NCI-H460 (cell line): Measurements from ENCODE around the gene PSMB2. TPM values are rescaled to one million over a fixed set of nuclear protein-coding genes. Genes with fewer than 3 reads are reported as not detected.

ENCODE experiments used
- DNase-seq: peaks from one replicate; pipeline ENCODE4 v3.0.0-alpha.2; 2016; ENCODE audit warnings: low read depth; ENCODE audit errors: extremely low read depth
- total RNA-seq: library from RNA; depleted of rRNA; stranded (reverse); fragments of >200 nt; shearing (Covaris generic); gene quantifications from 2 replicates; pipeline ENCODE4 v1.2.3, GENCODE V29; 2014

PSMB2 gene
- total RNA-seq, 1 experiment from 2014 or later: 55.7 TPM

DNA sequence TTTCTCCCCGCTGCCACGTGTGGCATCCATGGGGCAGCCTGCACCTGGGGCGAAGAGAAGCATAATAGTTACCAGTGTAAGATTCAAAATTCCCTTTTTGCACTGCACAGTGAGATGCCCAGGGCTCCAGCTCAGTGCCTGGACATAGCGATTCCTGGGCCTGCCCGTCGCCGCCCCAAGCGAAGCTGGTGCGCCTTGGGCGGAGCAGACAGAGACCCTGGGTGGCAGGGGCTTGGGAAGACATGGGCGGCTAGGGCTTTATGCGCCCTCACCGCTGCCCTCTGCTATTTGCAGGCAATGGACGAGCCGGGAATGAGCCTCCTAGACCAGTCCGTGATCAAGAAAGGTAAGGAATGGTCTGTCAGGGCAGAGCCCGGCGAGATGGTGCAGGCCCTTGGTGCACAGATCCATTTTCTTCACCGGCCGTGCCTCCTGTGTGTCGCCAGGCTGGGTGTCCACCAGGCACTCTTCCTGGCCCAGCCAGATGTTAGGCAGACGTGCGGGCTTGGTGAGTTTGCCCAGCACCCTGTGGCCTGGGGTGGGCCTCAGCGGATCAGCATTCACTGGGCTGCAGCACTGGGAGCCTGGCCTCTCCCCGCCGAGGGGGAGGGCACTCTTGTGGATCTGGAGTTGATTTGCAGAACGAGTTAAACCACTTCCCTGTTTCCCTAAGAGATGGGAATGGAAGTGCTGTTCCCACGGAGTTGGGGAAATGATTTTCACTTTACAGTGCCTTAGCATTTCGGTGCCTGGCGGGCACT lies 66.5 kb downstream of the PSMB2 start:
- no peak for DNase-seq

DNA sequence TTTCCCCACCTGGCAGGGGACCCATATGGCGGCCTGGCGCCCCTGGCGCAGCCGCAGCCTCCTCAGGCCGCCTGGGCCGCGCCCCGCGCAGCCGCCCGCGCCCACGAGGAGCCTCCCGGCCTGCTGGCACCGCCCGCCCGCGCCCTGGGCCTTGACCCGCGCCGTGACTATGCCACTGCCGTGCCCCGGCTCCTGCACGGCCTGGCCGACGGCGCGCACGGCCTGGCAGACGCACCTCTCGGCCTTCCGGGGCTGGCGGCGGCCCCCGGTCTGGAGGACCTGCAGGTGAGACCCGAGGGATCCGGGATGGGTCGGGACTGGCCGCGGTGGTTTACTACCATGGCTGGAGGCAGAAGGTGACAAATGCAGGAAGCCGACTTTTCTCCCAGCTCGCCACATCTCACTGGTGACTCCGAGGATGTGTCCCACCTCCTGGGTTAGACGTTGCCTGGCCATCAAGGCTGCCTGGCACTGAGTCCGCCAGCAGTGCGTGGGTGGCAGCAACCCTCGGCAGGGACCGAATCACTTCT lies 67.1 kb downstream of the PSMB2 start:
- no peak for DNase-seq

DNA sequence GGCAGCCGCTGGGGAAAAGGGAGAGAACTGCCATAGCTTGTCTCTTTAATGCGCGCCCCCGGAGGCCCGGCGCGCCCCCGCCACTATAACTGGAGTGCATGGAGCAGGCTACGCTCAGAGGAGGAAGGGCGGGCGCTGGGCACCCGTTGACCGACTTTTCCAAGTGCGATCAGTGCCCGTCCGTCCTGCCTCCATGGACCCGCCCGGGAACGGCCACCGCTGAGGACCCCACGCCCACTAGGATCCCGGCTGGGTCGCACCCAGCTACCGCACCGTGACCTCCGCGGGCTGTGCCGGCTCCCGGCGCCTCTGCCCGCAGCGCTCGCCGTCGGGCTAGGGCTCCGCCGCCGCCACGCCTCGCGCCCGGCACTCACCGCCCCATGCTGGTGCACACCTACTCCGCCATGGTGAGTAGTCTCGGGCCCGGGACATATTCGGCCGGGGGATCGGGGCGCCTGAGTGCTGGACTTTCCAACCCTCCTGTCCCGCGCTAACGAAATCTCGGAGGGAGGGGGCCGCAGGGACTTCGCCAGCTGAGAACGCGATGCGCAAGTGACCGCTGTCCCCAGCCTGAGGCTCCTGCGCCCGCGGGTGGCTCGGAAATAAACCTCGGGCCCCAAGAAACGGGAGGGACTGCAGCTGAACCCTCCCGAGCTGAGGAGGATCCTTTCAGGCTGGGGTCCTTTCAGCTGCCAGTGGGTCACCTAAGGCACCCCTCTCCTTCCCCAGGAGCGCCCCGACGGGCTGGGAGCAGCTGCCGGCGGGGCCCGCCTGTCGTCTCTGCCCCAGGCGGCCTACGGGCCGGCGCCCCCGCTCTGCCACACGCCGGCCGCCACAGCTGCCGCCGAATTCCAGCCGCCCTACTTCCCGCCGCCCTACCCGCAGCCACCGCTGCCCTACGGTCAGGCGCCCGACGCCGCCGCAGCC lies 67.9 kb downstream of the PSMB2 start, which contains the start of gene TFAP2E:
TSS of gene TFAP2E (plus strand) at position 117 of the 927 bp plus-strand sequence. CDS start at position 381, 264 bp downstream.
- peak; percentile 36 for DNase-seq

DNA sequence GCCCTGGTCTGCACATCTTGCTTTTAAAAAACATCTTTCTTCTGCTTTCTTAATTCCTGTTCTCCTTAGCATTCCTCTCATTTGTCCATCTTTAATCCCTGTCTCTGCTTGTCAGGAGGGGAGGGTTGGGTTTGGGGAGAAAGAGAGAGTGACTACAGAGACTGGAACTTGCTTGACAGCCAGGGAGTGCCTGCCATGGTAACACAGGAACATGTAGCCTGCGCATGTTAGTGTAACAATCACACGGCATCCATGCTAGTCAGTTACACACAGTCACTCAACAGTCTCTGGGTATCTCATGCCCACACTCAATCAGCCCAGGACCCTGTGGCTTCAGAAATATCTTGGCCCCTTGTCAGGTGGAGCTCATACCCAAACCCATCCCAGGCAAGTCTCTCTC lies 69.0 kb downstream of the PSMB2 start:
- DNase-seq: no peak

DNA sequence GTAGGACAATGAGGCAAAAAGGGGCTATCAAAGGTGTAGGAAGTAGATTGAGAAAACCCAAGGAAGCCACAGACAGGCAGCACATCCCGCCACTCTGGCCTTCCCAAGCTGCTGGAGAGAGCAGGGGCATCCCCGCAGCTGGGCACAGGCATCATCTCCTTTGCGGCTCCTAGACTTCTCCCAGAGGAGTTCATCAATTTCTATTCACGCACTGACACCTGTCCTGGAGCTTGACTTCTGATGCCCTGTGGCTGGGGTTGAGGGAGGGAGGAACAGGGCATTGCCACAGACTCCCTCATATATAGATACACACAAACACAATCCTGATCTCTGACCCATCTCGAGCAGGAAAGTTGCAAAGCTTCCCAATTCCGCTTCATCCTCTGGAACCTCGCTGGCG lies 70.1 kb downstream of the PSMB2 start:
- no peak for DNase-seq

DNA sequence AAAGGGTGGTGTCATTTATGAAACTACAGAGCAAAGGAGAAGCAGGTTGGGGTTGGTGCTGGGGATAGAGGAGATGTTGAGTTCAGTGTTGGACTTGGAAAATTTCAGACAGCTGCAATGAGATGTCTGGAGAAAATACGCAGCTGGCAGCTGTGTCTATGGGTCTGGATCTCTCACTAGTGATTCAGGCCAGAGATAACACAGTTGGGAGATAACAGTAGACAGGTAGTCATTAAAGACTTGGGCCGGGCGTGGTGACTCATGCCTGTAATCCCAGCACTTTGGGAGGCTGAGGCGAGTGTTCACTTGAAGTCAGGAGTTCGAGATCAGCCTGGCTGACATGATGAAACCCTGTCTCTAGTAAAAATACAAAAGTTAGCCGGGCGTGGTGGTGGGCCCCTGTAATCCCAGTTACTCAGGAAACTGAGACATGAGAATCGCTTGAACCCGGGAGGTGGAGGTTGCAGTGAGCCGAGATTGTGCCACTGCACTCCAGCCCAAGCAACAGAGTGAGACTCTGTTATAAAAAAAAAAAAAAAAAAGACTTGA lies 70.7 kb downstream of the PSMB2 start:
- no peak for DNase-seq

DNA sequence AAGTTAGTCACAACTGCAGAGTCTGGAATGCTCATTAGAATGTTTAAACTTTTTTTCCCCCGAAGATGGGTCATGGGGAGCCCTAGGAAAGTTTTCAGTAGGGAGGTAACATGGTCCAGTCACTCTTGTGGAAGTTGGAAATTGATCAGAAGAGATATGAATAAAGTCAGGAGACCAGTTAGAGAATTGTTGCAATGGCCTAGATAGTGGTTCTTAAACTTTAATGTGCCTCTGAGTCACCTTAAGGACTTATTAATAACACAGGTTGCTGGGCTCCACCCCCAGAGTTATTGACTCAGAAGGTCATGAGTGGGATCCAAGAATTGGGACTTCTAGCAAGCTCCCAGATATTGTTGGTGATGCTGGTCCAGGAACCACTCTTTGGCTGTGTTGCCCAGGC lies 71.4 kb downstream of the PSMB2 start:
- no peak for DNase-seq

DNA sequence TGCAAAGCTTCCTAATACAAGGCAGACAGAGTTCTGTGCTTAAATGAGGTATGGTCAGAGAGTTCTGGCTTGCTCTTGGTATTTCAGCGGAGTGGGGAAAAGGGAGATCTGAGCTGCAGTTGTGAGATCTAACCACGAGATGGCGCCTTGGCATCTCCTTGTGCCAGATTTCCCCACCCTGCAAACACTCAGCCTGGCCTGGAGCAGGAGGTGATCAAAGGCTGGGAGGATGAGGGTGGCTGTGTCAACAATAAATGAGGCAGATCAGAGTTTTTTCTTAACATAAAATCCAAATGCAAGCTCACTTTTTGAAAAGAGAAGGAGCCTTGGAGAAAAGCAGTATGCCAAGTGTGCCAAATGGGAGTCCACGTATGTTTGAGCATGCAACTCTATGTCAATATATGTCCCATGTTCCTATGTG lies 72.3 kb downstream of the PSMB2 start:
- peak; percentile 51 for DNase-seq

DNA sequence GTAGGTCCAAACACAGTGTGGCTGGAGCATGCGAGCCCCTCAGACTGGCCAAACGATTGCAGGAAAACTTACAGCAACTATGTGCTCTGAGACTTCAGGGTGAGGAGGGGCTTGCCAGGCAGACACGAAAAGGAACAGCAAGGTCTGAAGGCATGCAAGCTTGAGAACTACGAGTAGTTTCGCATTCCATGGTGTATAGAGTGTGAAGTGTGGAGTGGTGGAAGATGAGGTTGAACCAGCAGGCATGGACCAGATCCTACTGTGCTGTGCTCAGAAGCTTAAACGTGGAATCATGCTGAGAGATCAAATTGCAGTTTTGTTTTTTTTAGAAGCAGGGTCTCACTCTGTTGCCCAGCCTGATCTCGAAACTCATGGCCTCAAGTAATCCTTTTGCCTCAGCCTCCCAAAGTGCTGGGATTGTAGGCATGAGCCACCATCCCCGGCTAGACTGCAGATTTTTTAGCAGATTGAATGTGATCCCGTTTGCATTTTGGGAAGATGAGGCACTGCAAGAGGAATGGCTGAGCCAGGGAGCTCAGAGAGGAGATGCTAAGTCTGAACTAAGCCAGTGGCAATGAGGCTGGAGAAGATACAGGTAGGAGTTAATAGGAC lies 73.3 kb downstream of the PSMB2 start:
- no peak for DNase-seq

DNA sequence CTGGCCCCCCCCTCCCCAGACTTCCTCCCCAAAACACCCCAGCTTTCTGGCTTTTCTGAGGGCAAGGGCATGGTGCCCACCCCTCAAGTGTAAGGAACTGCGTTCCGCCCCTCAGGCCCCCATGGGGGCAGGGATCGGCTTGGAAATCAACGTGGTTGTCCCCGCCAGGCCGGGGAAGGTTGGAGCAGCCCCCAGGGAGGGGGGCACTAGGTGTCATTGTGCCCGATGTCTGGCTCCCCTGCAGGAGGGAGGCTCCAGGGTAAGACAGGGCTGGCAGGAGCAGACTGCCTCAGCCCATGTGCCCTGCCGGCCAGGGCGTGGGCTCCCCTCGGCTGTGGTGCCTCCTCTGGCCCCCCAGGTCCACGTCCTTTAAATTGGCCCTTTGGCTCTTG lies 75.6 kb downstream of the PSMB2 start:
- no peak for DNase-seq

DNA sequence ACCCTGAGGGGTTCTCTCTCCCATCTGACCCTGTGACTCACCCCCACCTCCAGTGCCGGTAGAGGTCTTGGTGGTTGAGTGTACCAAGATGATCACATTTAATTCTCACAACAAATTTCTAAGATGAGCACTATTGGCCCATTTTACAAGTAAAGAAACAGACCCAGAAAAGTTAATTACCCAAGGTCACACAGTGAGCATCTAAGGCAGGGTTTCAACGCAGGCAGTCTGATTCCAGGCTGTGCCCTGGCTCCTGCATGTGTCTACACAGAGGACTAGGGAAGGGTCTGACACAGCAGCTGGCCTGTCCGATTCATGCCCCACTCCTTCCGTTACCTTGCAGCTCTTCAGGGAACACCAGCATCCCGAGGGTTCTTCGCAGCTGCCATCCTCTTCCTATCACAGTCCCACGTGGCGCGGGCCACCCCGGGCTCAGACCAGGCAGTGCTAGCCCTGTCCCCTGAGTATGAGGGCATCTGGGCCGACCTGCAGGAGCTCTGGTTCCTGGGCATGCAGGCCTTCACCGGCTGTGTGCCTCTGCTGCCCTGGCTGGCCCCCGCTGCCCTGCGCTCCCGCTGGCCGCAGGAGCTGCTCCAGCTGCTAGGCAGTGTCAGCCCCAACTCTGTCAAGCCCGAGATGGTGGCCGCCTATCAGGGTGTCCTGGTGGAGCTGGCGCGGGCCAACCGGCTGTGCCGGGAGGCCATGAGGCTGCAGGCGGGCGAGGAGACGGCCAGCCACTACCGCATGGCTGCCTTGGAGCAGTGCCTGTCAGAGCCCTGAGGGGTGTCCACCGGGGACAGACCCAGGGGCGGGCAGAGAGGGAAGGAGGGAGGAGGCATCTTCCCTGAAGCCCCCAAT lies 76.2 kb downstream of the PSMB2 start:
- no peak for DNase-seq

DNA sequence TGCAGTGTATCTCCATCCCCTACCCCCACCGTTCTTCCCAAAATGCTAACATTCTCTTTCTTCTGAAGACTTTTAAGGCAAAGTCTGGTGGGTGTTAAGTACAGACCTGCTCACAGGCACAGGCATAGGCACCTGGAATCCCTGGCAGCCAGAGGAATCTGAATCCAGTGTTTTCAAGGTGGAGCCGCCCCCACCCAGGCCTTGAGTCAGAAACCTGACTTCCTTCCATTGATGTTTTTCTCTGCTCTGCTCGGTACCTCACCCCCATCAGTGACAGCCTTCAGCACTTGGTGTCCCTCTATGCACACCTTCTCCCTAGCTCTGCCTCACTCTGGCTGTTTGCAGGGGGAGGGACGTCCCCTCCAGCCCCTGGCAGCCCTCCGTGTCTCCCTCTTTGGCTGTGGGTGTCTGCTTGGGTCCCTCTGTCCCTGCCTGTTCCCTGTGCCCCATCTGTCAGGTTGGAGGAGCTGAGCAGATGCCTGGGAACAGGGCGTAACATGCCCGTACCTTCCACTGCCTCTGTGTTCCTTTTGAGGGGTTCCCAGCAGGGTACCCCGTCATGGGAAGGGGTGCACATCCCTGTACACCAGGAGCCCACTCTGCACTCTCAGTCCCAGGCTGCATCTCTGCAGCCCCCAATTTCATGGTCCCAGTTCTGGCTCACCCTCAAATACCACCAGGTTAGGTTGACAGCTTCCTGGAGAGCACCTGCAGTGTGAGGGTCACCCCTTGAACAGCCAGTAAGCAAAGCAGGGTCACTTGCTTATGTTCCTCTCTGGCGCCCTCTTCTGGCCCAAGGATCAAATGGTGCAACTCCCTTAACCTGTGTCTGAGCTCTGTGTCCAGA lies 77.1 kb downstream of the PSMB2 start:
- DNase-seq: peak; percentile 68

DNA sequence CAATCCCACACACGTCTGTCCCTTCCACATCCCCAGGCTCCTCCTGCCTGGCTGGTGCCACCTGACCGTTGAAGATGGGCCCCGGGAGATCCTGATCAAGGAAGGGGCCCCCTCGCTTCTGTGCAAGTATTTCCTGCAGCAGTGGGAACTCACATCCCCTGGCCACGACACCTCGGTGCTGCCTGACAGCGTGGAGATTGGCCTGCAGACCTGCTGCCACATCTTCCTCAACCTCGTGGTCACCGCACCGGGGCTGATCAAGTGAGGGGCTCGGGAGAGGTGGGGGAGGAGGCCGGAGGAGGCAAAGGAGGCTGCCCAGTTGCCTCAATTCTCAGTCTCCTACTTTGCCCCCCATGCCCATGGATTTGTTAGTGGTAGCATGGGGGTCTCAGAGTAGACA lies 78.2 kb downstream of the PSMB2 start:
- DNase-seq: no peak

DNA sequence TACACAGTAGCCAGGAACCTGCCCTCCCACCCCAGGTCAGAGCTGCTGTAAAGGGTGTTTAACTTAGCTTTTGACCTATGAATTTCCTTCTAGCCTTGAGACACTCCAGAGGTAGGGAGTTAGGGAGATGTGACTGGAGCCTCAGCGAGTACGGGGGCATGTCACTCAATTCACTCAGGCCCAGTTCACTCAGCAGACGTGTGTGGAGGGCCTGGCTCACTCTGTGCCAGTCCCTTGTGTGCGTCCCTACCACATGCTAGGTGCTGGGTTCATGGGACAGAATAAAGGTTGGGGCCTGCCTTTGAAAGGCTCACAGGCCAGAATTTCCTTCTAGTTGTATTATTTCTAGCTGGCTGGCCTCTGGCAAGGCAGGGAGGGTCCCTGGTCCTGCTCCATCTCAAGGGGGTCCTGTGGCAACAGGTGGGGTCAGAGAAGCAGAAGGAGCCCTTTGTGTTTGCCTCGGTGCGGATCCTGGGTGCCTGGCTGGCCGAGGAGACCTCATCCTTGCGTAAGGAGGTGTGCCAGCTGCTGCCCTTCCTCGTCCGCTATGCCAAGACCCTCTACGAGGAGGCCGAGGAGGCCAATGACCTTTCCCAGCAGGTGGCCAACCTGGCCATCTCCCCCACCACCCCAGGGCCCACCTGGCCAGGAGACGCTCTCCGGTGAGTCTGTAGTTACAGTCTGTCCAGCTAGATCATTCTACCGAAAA lies 79.2 kb downstream of the PSMB2 start:
- no peak for DNase-seq

DNA sequence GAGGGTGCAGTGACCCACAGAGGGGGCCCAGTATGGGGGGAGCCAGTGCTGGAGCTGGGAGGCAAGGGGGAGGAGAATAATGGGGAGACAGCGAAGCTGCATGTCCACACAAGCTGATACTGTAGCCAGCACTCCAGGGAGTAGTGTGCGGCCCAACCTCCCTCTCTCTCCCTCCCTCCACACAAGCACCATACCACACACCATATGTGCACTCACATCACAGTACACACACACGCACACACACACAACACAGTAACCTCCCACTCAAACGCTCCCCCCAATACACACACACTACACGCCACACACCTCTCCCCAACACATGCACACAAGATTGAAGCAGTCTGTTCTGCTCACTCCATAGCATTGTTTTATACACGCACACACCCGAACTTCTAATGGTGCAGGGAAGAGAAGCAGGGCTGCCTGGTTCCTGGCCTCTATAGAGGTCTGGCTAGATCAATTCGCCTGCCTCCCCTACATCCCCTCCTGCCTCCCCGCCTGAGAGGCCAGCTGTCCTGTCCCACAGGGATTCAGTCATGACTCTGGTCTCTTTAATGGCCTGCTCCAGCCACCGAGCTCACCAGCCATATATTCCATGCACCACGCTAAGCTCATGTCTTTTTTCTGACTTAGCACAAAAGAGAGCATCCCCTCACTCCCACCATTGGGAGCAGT lies 79.9 kb downstream of the PSMB2 start:
- no peak for DNase-seq

DNA sequence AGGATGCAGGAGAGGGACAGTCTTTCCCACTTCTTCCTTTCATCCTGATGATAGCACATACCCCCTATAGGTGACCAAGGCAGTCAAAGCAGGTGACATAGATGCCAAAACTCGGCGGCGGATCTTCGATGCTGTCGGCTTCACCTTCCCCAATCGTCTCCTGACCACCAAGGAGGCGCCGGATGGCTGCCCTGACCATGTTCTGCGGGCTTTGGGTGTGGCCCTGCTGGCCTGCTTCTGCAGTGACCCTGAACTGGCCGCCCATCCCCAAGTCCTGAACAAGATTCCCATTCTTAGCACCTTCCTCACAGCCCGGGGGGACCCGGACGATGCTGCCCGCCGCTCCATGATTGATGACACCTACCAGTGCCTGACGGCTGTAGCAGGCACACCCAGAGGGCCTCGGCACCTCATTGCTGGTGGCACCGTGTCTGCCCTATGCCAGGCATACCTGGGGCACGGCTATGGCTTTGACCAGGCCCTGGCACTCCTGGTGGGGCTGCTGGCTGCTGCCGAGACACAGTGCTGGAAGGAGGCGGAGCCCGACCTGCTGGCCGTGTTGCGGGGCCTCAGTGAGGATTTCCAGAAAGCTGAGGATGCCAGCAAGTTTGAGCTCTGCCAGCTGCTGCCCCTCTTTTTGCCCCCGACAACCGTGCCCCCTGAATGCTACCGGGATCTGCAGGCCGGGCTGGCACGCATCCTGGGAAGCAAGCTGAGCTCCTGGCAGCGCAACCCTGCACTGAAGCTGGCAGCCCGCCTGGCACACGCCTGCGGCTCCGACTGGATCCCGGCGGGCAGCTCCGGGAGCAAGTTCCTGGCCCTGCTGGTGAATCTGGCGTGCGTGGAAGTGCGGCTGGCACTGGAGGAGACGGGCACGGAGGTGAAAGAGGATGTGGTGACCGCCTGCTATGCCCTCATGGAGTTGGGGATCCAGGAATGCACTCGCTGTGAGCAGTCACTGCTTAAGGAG lies 80.8 kb downstream of the PSMB2 start:
- no peak for DNase-seq
